NCI-H146 treated with DMSO at 0.1 percent for 48 hours (cell line): ENCODE measurements around the gene HRK.

Source experiments
- DNase-seq: peaks from one replicate; lab custom pipeline; 2025; ENCODE audit not compliant: unreplicated experiment; lab: John Stamatoyannopoulos, UW

Gene HRK

DNA sequence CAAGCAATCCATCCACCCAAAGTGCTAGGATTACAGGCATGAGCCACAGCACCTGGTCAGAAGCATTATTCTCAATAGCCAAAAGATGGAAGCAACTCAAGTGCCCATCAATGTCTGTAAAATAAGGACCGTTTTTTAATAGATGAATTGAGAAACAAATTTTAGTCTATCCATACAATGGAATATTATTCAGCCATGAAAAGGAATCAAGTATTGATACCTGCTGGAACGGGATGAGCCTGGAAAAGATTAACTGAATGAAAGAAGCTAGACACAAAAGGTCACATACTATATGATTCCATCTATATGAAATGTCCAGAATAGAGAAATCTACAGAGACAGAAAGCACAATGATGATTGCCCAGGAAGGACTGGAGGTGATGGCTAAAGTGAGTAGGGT is 20.4 kb upstream of the HRK start:
- no peak for DNase-seq

DNA sequence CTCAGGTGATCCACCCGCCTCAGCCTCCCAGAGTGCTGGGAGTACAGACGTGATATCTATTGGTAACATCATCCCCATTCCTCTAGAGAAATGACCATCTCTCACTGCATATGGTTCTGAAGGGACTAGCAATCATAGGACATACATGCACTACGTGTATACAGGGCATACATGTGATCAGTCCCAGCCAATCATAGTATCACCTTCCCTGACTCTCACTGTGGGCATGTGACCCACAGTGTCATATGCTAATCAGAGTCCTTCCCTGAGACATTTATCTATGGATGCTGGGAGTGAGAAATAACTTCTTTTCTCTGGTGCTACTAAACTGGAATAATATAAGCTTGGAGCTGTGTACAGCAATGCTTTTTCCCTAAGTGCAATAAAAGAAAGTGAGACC is 17.4 kb upstream of the HRK start:
- DNase-seq, result no peak

DNA sequence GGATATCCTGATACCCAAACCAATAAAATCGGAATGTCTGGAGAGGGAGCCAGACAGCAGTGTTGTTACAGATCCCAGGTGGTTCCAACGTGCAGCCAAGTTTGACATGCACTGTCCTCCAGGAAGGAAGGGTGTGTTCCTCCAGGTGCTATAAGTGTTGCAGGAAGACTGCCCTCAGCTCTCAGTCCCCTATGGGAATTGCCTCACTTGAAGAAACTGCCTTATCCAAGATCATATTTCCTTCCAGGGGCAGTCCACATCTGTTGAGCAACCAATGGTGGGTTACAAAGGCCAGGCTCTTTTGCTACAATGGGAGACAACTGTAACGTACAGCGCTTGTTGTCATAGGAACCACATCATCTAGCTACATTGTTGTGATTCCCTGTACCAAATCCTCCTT is 16.2 kb upstream of the HRK start:
- no peak for DNase-seq

DNA sequence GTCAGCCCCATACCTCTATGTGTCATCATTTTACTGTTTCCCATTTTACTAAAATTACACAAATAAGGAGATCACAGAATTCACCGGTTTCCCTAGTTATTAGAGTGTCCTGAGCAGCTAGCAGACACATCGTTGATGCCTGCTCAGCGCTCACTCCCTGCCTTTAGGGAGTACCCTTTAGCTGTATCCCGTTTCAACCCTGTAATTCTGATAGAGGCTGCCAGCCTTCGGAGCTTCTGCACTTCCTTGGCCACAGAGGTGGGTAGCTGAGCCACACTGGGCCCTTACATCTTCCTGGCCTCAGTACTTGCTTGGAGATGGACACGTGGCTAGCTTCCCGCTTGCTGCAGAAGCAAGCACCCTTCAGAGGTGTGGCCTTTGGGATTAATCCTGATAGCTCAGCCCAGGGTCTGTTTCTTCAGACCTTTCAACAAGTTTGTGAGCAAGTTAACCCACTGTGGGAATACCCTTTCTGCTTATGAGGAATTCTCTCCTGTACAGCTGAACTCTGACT is 15.2 kb upstream of the HRK start:
- DNase-seq, result no peak

DNA sequence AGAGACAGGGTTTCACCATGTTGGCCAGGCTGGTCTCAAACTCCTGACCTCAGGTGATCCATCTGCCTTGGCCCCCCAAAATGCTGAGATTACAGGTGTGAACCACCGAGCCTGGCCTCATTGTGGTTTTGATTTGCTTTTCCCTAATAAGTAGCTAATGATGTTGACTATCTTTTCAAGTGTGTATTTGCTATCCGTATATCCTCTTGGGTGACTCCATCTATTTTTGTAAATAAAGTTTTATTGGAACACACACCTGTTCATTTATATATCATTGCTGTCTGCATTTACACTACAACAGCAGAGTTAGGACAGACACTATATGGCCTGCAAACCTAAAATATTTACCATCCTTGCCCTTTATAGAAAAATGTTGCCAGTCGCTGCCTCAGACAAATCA is 13.7 kb upstream of the HRK start:
- DNase-seq, result no peak

DNA sequence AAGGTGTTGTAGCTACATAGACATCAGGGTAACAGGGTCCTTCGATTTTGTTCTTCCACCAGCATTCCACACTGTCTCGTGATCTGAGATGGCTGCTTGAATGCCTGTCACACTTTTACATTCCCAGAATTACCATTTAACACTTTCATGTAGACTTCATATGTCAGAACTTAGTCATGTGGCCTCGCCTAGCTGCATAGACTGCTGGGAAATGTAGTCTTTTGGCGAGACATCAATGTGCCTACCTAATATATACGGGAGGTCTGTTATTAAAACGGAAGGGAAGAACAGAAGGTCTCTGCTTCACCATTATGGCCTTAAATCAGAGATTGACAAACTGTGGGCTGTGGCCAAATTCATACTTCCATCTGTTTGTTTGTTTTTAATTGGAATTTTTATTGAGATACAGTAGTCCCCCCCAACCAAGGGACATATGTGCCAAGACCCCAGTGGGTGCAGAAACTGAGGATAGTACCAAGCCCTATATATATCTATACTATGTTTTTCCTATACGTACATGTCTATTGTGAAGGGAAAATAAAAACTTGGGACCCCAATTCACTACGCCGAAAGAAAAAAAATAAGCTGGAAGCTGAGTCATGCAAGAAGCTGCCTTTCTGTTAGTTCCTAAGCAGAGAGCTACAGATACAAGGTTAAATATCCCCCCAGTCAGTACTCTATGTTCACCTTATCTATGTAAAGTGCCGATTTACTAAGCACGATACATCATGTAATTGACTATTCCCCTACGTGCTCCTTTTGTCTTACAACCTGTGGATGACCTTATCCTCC is 11.3 kb upstream of the HRK start:
- DNase-seq, result no peak

DNA sequence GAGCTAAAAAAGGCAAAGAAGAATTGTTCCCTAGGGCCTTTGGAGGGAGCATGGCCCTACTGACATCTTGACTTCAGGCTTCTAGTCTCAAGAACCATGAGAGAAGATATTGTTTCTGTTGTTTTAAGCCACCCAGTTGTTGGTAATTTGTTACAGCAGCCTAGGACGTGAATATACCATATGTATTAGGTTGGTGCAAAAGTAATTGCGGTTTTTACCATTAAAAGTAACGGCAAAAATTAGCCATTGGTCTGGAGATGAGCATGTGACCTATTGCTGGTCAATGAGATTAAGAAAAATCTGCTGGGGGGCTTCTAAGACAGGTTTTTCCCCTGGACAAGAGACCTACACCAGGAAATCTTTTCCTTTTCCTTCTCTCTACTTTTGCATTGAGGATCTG is 9.8 kb upstream of the HRK start:
- no peak for DNase-seq

DNA sequence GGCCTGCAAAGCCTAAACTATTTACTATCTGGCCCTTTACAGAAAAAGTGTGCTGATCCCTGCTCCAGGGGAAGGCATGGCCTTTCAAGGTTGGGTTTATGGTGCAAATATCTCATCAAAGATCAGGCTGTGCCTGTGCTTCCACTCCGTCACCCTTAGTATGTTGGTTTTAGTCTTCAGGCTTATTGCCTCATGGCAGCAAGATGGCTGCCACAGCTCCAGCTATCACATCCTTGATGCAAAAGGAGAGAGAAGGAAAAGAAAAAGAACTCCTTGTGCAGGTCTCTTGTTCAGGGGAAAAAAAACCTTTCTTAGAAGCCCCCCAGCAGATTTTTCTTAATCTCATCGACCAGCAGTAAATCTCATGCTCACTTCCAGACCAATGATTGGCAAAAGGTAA is 9.1 kb upstream of the HRK start:
- no peak for DNase-seq

DNA sequence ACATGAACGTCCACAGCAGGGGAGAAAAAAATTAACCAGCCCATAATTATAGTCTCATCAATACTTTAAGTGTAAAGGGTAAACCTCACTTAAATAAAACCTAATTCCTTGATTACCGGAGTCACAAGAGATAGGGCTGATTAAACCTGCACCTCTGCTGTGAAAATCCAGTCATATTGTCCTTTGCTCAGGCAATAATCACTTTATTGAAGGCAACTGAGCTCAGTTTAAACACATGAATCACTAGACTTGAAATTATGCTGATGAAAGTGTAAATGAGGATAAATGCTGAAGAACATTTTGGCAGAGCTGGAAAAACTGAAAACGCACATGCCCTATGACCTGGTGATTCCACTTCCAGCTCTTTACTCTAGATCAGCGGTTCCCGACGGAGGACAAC is 6.7 kb upstream of the HRK start:
- DNase-seq, result peak; percentile 22

DNA sequence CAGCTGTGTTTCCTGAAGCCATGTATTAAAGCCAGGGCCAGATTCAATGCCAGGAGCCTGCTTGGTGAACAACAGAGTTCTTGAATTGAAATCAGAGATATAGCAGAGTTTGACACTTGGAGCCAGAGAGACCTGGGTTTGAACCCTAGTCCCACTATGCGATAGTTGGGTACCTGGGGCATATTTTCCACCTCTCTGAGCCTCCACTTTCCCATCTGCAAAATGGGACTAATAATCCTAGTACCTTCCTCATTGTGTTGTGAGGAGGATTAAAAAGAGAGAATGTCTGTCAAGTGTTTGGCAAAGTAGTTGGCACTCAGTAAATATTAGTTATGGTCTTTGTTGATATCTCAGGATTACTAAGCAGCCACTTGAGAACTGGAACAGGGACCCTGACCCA is 6.0 kb upstream of the HRK start:
- no peak for DNase-seq

DNA sequence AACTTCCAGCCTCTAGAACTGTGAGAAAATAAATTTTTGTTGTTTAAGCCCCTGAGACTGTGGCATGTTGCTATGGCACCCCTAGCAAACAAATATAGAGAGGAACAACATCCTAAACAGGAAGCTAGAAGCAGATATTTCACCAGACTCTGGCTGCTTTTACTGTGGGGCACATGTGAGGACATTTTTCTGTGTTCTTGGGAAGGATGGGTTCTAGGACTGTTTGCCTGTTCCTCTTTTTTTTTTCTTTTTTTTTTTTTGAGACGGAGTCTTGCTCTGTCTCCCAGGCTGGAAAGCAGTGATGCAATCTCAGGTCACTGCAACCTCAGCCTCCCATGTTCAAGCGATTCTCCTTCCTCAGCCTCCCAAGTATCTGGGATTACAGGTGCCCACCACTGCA is 4.2 kb upstream of the HRK start:
- DNase-seq, result no peak

DNA sequence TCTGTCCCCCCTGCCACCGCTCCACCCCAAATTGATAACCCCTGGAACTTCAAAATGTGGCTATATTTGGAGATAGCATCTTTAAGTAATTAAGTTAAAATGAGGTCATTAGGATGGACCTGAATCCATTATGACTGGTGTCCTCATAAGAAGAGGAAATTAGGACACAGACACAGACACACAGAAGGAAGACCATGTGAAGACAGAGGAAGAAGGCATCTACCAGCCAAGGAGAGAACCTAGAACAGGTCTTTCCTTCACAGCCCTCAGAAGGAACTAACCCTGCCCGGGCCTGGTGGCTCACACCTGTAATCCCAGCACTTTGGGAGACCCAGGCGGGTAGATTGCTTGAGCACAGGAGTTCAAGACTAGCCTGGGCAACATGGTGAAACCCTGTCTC is 3.6 kb upstream of the HRK start:
- DNase-seq, result no peak

DNA sequence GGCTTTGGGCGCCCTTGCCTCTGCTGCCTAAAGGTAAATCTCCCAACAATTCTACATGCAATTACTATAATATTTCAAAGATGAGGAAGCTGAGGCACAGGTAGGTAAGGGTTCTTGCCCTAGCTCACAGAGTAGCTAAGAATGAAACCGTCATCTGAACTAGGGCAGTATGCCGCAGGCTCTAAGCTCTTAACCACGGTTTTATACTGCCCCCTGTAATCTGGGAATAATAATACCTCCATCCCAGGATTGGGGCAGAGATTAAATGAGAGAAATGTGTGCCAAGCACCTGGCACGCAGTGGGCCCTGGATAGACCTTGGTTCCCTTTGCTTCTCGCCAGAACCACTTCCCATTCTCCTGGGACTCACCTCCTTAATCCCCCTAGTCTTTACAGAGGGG is 1.5 kb upstream of the HRK start:
- peak; percentile 23 for DNase-seq

DNA sequence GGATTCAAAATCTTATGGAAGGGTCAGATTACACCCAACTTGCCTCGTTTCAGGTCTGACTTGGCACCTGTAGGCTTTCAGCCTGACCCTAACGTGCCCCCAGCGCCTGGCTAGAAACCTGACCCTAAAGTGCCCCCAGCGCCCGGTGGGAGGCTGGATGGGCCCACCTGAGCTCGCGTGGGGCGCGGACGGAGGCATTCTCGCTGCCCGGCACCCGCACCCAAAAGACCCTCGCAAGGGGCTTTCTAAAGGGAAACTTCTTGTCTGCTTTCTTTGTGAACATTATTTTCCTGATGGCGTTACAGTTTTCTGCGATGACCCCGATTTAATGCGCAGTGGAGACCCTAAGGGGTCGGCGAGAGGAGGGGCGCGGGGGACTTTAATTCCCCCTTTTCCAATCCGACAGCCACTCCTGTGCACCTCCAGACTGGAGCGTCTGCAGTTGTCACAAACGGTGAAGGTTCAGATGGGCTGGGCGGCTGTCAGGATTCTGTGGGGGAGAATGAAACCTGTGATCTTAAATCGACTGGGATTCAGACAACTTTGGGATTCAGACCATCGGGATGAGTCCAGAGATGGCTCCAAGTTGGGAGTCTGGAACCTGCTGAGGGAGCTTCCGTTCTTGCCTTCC is 751 bp upstream of the HRK start:
- no peak for DNase-seq

DNA sequence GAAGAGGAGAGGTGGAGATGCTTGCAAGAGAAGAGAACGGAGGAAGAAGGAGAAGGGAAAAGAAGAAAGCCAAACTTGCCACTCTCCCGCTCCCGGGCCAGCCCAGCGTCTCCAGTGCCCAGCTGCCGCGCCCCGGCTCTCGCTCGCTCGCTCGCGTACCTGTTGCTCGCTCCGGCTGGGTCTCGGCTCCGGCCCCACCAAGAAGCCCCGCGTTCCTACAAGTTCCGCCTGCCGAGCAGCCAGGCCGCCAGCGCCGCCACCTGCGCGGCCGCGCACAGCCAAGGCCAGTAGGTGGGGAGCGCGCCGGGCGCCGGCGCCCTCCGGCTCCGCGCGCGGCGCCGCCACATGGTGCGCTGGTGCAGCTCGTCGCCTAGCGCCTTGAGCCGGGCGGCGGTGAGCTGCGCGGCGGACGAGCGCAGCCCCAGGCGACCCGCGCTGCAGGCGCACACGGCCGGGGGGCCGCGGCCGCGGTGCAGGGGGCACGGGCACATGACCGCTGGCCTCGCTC is 370 bp downstream of the HRK start:
- DNase-seq, result peak; percentile 73

DNA sequence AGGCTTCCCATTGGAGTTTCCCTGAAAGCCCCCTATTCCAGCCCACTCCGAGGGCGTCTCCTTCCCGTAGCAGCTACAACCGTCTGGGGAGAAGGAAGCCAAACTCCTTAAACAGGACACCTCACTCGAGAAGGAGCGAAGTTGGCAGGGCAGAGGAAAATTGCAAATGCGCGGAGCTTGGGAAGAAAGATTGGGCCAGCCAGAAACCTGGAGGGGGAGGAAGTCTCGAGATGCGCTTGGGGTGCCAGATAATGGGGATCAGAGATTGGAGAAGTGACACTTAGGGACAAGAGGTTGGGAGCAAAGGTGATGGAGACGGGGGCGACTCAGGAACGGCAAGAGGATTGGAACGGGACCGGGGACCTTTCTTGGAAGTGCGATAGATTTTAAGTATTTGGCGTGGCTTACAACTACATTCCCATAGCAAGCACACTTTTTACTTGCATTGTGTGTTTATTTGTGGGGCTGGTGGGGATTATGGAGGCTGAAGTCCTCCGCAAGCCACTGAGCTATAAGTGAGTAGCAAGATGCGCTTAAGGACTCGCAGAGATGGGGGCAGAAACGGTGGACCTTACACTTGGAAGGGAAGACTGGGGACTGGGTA is 926 bp downstream of the HRK start:
- no peak for DNase-seq

DNA sequence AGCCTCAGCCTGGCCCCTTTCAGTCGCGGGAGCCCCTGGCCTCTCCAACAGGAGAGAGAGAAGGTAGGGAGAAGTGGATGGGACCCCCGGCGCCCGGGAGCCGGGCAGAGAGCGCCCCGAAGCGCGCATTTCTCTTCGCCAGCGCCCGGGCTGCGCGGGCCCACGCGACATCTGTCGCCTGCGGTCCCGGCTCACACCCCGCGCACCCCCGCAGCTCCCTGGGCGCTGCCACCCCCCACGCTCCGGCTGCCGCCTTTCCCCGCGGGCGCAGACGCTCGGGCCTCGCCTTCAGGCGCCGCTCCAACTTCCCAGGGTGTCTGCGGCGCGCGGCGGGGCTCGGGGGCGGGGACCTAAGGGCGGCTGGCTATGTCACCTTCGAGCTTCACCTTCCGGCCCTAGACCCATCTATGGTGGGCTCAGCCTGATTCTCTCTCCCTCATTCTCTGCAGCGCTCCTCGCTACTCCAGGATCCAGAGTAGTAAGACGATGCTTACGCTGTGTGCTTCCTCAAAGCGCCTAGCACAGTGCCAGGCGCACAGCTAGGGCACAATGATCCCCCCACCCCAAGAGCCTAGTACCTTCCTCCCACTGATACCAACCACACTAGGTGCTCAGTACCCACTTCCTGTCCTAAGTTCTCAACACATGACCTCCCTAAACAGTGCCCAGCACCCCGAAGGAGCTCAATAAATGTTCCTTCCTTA is 1.6 kb downstream of the HRK start:
- DNase-seq, result no peak

DNA sequence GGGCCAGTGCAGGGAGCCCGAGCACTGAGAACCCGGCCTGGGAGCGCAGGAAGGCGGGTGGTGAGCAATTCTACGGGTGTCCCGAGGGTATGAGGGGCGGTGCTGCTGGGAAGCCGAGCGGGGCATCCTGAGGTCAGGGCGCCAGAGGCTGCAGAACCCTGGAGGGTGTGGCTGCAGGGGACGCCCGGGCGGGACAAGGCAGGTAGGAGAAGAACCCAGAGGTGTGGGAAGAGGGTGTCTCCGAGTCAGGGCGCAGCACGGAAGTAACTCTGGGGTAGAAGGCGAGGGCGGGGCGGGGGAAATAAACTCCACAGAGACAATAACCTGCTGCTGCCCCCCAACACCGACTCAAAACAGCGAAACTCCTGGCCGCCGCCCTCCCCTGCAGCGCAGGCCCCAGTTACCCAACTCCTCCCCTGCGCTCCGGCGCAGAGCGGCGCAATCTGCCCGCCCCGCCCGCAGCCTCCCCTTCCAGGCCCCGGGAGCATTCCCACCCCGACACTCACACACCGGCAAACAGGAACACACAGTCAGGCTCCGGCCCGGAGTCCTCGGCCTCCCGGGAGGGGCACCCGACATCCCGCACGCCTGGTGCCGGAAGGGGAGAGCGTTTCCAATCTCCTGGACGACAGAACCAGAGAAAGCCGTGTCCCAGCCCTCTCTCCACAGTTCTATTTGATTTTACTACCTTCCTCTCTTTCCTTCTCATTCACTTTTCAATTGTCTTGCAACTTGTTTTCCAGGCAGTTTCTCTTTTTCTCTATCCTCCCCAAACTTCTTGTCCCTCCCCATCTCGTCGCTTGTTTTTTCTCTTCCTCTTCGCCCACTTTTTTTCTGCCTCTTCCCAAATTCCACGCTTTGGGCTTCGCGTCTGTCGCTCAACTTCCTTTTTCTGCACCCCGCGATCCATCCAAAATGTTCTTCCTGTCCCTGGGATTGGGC is 2.4 kb downstream of the HRK start:
- DNase-seq, result no peak

DNA sequence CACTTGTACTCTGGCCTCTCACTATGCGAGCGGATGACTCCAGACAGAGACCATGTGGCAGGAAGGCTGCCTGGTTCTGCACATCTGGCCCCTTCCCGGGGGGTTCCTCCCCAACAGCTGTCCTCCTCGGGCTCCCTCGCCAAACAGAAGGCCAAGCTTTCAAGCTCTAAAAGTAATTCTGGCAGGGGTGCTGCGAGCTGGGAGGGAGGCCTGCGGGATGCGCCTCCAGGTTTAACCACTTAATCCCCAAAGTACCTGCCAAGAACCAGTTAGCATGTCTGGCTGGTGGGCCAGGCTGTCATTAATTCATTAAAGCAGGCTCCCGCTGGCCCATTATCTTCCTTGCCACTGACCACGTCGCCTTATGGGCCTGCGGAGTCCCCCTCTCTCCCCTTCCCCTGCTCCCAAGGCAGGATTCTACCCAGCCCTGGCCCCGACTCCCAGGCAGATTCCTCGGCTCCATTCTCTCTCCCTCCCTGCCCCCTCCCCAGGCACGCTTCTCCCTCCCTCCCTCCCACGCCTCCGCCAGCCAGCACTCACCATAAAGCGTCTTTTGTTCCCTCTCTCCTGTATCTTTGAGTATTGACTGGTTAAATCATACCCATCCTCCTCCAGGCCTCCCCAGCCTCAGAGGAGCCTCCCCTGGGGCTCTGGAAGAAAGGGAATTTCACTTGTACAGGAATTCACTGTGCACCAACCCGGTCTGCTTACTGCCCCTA is 4.9 kb downstream of the HRK start:
- no peak for DNase-seq
